HepG2 (cell line): ENCODE data around the gene STK24. TPM values are rescaled to one million over a fixed set of nuclear protein-coding genes. Genes with fewer than 3 reads are reported as not detected.

Source experiments
- ATAC-seq: fragments of 200-7000 bp; cut with Tn5 transposase; 3 replicates; pipeline ENCODE4 v1.9.1; 2020; ENCODE audit warnings: mild to moderate bottlenecking, moderate library complexity
- BruUV-seq: library from RNA; stranded (reverse); fragments of 400-500 nt; replicated peaks from 2 replicates; lab custom pipeline; 2021; lab: Mats Ljungman, UMichigan
- CTCF ChIA-PET: fragments of 300-600 bp; formaldehyde crosslinking; extraction: SDS; loops from one replicate; lab custom pipeline; 2021; ENCODE audit warnings: low total read pairs, inconsistent platforms, low intra/inter-chr PET ratio; lab: Yijun Ruan, JAX
- POLR2A ChIA-PET: fragments of 350-600 bp; sonication (Branson Sonifier 250); formaldehyde crosslinking; loops from one replicate; lab custom pipeline; 2020; ENCODE audit warnings: antibody characterized with exemption, inconsistent platforms; lab: Yijun Ruan, JAX
- DNase-seq: peaks from one replicate; pipeline ENCODE4 v3.0.0-alpha.2; 2015; ENCODE audit warnings: low spot score
- FAIRE-seq: peaks from 3 replicates; lab custom pipeline; 2011; peaks lifted over from hg19 to GRCh38; lab: Jason Lieb, UNC
- H2AFZ ChIP-seq: one replicate; pipeline ENCODE4 v1.6.1; 2011; ENCODE audit warnings: low read length, inconsistent platforms
- H3K27ac ChIP-seq: fragments of 300-600 bp; 3 replicates; pipeline ENCODE4 v1.8.0; 2011; ENCODE audit warnings: mixed run types, mild to moderate bottlenecking, mixed read lengths, low read length, inconsistent platforms; ENCODE audit not compliant: insufficient read depth; ENCODE audit errors: extremely low read length
- H3K27me3 ChIP-seq, 2 experiments: fragments of 200-600 bp in 1 of 2; 2 replicates in 1 of 2; 3 replicates in 1 of 2; pipeline versions ENCODE4 v1.6.0 to v1.8.0; 2011; ENCODE audit warnings: low read length in 2 of 2, mild to moderate bottlenecking in 2 of 2, moderate library complexity in 2 of 2, inconsistent platforms in 1 of 2; ENCODE audit not compliant: insufficient read depth in 2 of 2, control insufficient read depth in 1 of 2
- H3K36me3 ChIP-seq, 2 experiments: fragments of 200-600 bp in 1 of 2; replicated peaks in 1 of 2; 2 replicates in 1 of 2; 3 replicates in 1 of 2; pipeline versions ENCODE4 v1.5.1 to v1.8.0; 2011; ENCODE audit warnings: low read length in 2 of 2, inconsistent platforms in 1 of 2; ENCODE audit not compliant: insufficient read depth in 2 of 2, control insufficient read depth in 1 of 2
- H3K4me1 ChIP-seq: 2 replicates; pipeline ENCODE4 v1.5.1; 2012; ENCODE audit warnings: low read length, inconsistent platforms; ENCODE audit not compliant: insufficient read depth
- H3K4me2 ChIP-seq: 2 replicates; pipeline ENCODE4 v1.6.0; 2011; ENCODE audit warnings: low read depth, low read length, inconsistent platforms
- H3K4me3 ChIP-seq, 3 experiments: fragments of 200-600 bp in 1 of 3; sonication (generic), shearing (Covaris generic) in 1 of 3; replicated peaks in 1 of 3; 2 replicates each; pipeline ENCODE4 v1.5.1; 2011 to 2016; ENCODE audit warnings: low read length in 3 of 3, inconsistent platforms in 2 of 3, low read depth in 2 of 3, mild to moderate bottlenecking in 2 of 3, control low read depth in 1 of 3, mixed read lengths in 1 of 3; ENCODE audit not compliant: insufficient read depth in 1 of 3
- H3K79me2 ChIP-seq: one replicate; pipeline ENCODE4 v1.6.1; 2011; ENCODE audit warnings: low read length, inconsistent platforms; ENCODE audit not compliant: insufficient read depth
- H3K9ac ChIP-seq: 2 replicates; pipeline ENCODE4 v1.6.0; 2011; ENCODE audit warnings: mild to moderate bottlenecking, low read depth, low read length, inconsistent platforms; ENCODE audit not compliant: insufficient read depth
- H3K9me3 ChIP-seq: 2 replicates; pipeline ENCODE4 v1.5.1; 2012; ENCODE audit warnings: mild to moderate bottlenecking, low read length
- H4K20me1 ChIP-seq: 2 replicates; pipeline ENCODE4 v1.6.0; 2011; ENCODE audit warnings: inconsistent platforms, mild to moderate bottlenecking, low read length, moderate library complexity; ENCODE audit not compliant: insufficient read depth
- CAMTA2 ChIP-seq: sonication (generic); formaldehyde crosslinking; IDR thresholded peaks from 2 replicates; pipeline ENCODE4 v1.4.0; 2020; ENCODE audit warnings: mild to moderate bottlenecking, missing genetic modification reagents, borderline replicate concordance
- CEBPG ChIP-seq: IDR thresholded peaks from 2 replicates; pipeline ENCODE4 v1.6.1; 2016
- SIX1 ChIP-seq: sonication (generic); formaldehyde crosslinking; IDR thresholded peaks from 2 replicates; pipeline ENCODE4 v1.4.0; 2020; ENCODE audit warnings: missing genetic modification reagents, borderline replicate concordance
- SP1 ChIP-seq, 2 experiments: fragments of 450-650 bp in 1 of 2; sonication (generic) in 1 of 2; formaldehyde crosslinking in 1 of 2; IDR thresholded peaks; 2 replicates each; pipeline versions ENCODE4 v1.4.0 to v1.6.1; 2016 to 2020; ENCODE audit warnings: missing genetic modification reagents in 1 of 2
- ZNF354B ChIP-seq: sonication (generic); formaldehyde crosslinking; IDR thresholded peaks from 2 replicates; pipeline ENCODE4 v1.8.0; 2022; ENCODE audit warnings: mild to moderate bottlenecking, missing genetic modification reagents
- ZZZ3 ChIP-seq: sonication (generic); formaldehyde crosslinking; IDR thresholded peaks from 2 replicates; pipeline ENCODE4 v1.4.0; 2020; ENCODE audit warnings: missing genetic modification reagents, mild to moderate bottlenecking, borderline replicate concordance
- WGBS: methylation state at CpG from one replicate; pipeline ENCODE4 v1.1.6; 2017; ENCODE audit warnings: low lambda C conversion rate; 5-methylcytosine and 5-hydroxymethylcytosine counted together
- in situ Hi-C: cut with HindIII; loops from 2 replicates; pipeline ENCODE4 v1.10.0; 2017; ENCODE audit warnings: low pct_unique_long_range_greater_than_20kb; ENCODE audit not compliant: extremely low pct_ligation_motif_present
- intact Hi-C: fragments of 100-400 bp; cut with micrococcal nuclease; formaldehyde crosslinking; loops from one replicate; pipeline ENCODE4 v1.10.0; 2022; ENCODE audit not compliant: unreplicated experiment
- polyA plus RNA-seq, 8 experiments: library from polyadenylated mRNA; depleted of rRNA in 3 of 8; stranded (reverse) in 7 of 8; unstranded in 1 of 8; fragments of >200 nt; fragmentation: Illumina TruSeq in 4 of 8; extraction: Trizol in 4 of 8; gene quantifications; 2 replicates each; pipeline versions ENCODE4 v1.2.1 to v1.2.3, GENCODE V29; 2011 to 2016; ENCODE audit warnings: low read depth in 4 of 8, missing spikeins in 1 of 8, mixed read lengths in 1 of 8; ENCODE audit not compliant: insufficient read depth in 1 of 8
- total RNA-seq, 5 experiments: library from RNA; depleted of rRNA; stranded (reverse); fragments of >200 nt; fragmentation: Illumina TruSeq; extraction: Trizol; gene quantifications; 2 replicates each; pipeline ENCODE4 v1.2.3, GENCODE V29; 2016; ENCODE audit warnings: low read depth in 1 of 5
- TF ChIP-seq, protein P1 (sequence below): sonication (generic); formaldehyde crosslinking; IDR thresholded peaks from 2 replicates; pipeline ENCODE4 v1.5.1; 2020; ENCODE audit warnings: mild to moderate bottlenecking, missing genetic modification reagents

Gene STK24
- total and polyA plus RNA-seq, 2 of the 13 experiments (the other 11 are each of a cell fraction or from before 2014, with no cell fraction given) = 51.3 to 73.0 TPM

DNA sequence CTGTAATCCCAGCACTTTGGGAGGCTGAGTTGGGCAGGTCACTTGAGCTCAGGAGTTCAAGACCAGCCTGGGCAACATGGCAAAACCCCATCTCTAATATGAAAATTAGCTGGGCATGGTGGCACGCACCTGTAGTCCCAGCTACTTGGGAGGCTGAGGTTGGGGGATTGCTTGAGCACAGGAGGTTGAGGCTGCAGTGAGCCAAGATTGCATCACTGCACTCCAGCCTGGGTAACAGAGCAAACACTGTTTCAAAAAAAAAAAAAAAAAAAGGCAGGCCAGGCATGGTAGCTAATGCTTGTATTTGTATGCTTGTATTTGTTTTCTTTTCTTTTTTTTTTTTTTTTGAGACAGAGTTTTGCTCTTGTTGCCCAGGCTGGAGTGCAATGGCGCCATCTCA lies 38.7 kb upstream of the STK24 start (continued):
- TF ChIP-seq, protein P1, sequence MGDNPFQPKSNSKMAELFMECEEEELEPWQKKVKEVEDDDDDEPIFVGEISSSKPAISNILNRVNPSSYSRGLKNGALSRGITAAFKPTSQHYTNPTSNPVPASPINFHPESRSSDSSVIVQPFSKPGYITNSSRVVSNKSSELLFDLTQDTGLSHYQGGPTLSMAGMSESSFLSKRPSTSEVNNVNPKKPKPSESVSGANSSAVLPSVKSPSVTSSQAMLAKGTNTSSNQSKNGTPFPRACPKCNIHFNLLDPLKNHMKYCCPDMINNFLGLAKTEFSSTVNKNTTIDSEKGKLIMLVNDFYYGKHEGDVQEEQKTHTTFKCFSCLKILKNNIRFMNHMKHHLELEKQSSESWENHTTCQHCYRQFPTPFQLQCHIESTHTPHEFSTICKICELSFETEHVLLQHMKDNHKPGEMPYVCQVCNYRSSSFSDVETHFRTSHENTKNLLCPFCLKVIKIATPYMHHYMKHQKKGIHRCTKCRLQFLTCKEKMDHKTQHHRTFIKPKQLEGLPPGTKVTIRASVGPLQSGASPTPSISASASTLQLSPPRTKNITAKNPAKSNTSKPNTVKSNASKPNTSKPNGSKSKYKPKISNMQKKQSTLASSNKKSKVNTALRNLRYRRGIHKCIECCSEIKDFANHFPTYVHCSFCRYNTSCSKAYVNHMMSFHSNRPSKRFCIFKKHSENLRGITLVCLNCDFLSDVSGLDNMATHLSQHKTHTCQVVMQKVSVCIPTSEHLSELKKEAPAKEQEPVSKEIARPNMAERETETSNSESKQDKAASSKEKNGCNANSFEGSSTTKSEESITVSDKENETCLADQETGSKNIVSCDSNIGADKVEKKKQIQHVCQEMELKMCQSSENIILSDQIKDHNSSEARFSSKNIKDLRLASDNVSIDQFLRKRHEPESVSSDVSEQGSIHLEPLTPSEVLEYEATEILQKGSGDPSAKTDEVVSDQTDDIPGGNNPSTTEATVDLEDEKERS = peak; percentile 62; the same call in 1 of the 2 replicates
- TF ChIP-seq CEBPG = peak; percentile 81
- TF ChIP-seq, all 625 proteins: peak for 12; not testable (repeated sequence) for 613

DNA sequence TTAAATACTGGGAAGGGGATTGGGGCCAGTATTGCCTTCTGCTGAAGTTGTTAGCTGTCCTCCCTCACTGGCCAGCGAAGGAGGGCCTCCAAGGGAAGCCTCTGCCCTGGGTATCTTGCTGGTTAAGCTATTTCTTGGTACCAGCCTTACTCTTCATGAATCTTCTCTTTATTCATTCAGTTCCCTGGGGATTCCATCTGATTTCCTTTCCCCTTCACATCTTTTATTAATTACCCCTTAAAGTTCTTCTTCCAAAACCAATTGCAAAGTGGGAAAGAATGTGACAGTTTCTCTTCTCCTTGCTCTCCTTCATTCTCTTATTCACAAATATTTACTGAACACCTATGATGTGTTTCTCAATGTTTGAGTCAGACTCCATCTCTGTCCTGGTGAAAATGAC lies 36.7 kb upstream of the STK24 start:
- Histone ChIP-seq H3K27me3 (no peaks in the 10 kb centered on the region), H3K4me3 (no peak overlapping the region), H3K4me1 (peaks cover 7% of the 10 kb centered on the region; the same call in 1 of the 2 replicates), H3K27ac (no peak overlapping the region), H3K9me3 (no peaks in the 10 kb centered on the region), H3K79me2 (no peaks in the 10 kb centered on the region), H3K4me2 (no peak overlapping the region), H3K36me3 (no peaks in the 10 kb centered on the region), H2AFZ (no peak overlapping the region), H4K20me1 (no peaks in the 10 kb centered on the region), H3K9ac (no peak overlapping the region)
- WGBS = 40% methylated on average over 1 of the region's 1 CpG
- intact Hi-C loops = no loop called here
- CTCF ChIA-PET = no interaction called here
- no peak for ATAC-seq
- TF ChIP-seq SP1 (IDR thresholded peaks at IDR 0.05) (no peak), SP1 (CRISPR knock-in tag; IDR thresholded peaks at IDR 0.05) (no peak), ZNF354B (CRISPR knock-in tag) (no peak), ZZZ3 (CRISPR knock-in tag) (no peak), SIX1 (CRISPR knock-in tag) (no peak), CAMTA2 (CRISPR knock-in tag) (no peak)
- in situ Hi-C loops = no loop called here
- DNase-seq = no peak
- FAIRE-seq = no peak
- no TSS peak for BruUV-seq
- POLR2A ChIA-PET = no interaction called here
